Measurements from ENCODE around the gene ESR1. TPM values are rescaled to one million over a fixed set of nuclear protein-coding genes. Genes with fewer than 3 reads are reported as not detected.

ESR1 gene
- total RNA-seq, 2 donors from 2014 or later = 0.52 to 4.3 TPM

DNA sequence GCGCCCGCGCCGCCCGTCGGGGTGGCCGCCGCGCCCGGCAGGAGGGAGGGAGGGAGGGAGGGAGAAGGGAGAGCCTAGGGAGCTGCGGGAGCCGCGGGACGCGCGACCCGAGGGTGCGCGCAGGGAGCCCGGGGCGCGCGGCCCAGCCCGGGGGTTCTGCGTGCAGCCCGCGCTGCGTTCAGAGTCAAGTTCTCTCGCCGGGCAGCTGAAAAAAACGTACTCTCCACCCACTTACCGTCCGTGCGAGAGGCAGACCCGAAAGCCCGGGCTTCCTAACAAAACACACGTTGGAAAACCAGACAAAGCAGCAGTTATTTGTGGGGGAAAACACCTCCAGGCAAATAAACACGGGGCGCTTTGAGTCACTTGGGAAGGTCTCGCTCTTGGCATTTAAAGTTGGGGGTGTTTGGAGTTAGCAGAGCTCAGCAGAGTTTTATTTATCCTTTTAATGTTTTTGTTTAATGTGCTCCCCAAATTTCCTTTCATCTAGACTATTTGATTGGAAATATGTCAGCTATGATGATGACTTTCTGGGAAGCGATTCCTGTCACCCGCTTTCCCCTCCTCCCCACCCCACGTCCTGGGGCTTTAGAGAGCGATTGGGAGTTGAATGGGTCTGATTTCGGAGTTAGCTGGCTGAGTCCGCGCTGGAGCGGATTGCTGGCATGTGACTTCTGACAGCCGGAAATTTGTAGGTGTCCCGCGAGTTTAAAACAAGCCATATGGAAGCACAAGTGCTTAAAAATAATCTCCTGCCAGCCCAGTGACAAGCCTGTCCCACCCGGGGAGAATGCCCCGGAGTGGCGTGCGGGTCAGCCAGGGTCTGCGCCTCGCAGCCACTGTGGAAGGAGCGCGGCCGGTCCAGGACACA, 1.1 kb downstream of the ESR1 start:
- TF ChIP-seq POLR2A (IDR thresholded peaks at IDR 0.05) = no peak
- TF ChIP-seq, protein P1, sequence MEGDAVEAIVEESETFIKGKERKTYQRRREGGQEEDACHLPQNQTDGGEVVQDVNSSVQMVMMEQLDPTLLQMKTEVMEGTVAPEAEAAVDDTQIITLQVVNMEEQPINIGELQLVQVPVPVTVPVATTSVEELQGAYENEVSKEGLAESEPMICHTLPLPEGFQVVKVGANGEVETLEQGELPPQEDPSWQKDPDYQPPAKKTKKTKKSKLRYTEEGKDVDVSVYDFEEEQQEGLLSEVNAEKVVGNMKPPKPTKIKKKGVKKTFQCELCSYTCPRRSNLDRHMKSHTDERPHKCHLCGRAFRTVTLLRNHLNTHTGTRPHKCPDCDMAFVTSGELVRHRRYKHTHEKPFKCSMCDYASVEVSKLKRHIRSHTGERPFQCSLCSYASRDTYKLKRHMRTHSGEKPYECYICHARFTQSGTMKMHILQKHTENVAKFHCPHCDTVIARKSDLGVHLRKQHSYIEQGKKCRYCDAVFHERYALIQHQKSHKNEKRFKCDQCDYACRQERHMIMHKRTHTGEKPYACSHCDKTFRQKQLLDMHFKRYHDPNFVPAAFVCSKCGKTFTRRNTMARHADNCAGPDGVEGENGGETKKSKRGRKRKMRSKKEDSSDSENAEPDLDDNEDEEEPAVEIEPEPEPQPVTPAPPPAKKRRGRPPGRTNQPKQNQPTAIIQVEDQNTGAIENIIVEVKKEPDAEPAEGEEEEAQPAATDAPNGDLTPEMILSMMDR (IDR thresholded peaks at IDR 0.05) = no peak
- intact Hi-C loops (cut with DNase I) = no loop called here
- ATAC-seq = peak; percentile 12
- Histone ChIP-seq H3K4me1 (peaks cover 21% of the 10 kb centered on the region), H3K27me3 (peaks cover 0 to 19% of the 10 kb centered on the region in 2 donors), H3K9me3 (no peaks in the 10 kb centered on the region), H3K36me3 (replicated peaks in 1 of 2; ENCODE audit: insufficient read depth in 1 of 2, low read depth in 2 of 2) (no peaks in the 10 kb centered on the region), H3K27ac (no peak overlapping the region), H3K4me3 (peak overlapping the region in 1 of 2 donors; percentile 9)
- 6 to 8% methylated on average over 45 to 60 of the region's 60 CpGs for WGBS, 2 donors
- DNase-seq = no peak

GRCh38 chr6:151811081-151811480, 3.6 kb downstream of the ESR1 start:
- ATAC-seq (no peak), DNase-seq (no peak)
- no peak overlapping the region for H3K27ac ChIP-seq
- no peak overlapping the region for H3K4me3 ChIP-seq
- H3K4me1 ChIP-seq = peaks cover 21% of the 10 kb centered on the region
- H3K9me3 ChIP-seq = no peaks in the 10 kb centered on the region
- no peak for TF ChIP-seq POLR2A (IDR thresholded peaks at IDR 0.05)
- TF ChIP-seq, protein P1 (IDR thresholded peaks at IDR 0.05) = no peak
- H3K36me3 ChIP-seq (replicated peaks in 1 of 2; ENCODE audit: insufficient read depth in 1 of 2, low read depth in 2 of 2) = no peaks in the 10 kb centered on the region
- peaks cover 0 to 19% of the 10 kb centered on the region in 2 donors for H3K27me3 ChIP-seq
- intact Hi-C loops (cut with DNase I) = no loop called here
- WGBS, 2 donors = 31 to 44% methylated on average over 2 of the region's 2 CpGs

DNA sequence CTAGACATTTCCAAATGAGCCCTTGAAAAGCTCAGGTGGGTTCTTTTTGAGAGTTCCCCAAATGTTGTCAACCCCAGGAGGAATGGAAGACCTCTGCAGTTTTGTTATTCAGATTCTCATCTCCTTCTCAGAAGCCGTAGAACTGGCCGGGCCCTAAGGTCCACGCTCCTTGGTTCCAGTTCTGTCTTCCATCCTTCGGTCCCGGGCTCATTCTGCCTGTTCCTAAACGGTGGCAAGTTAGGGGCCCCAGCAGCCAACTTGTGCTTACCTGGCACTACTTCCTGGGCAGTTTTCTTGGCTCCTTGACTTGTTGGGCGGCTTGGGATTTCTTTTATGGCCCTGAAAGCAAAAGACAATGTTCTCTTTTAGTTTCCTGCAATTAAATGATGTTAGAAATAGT, 6.4 kb downstream of the ESR1 start:
- ATAC-seq (no peak), DNase-seq (no peak)
- Histone ChIP-seq H3K4me1 (peaks cover 4% of the 10 kb centered on the region), H3K4me3 (no peak overlapping the region), H3K27me3 (peaks cover 0 to 6% of the 10 kb centered on the region in 2 donors), H3K36me3 (replicated peaks in 1 of 2; ENCODE audit: insufficient read depth in 1 of 2, low read depth in 2 of 2) (no peaks in the 10 kb centered on the region), H3K27ac (no peak overlapping the region), H3K9me3 (no peaks in the 10 kb centered on the region)
- WGBS, 2 donors = 71 to 72% methylated on average over 7 of the region's 7 CpGs
- intact Hi-C loops (cut with DNase I) = no loop called here
- TF ChIP-seq POLR2A (IDR thresholded peaks at IDR 0.05) = no peak
- TF ChIP-seq, protein P1 (IDR thresholded peaks at IDR 0.05) = no peak

- WGBS, 2 donors = 22 to 26% methylated on average over 1 of the region's 1 CpG
- DNase-seq = no peak
- no peaks in the 10 kb centered on the region for H3K9me3 ChIP-seq
- no peaks in the 10 kb centered on the region for H3K4me1 ChIP-seq
- H3K27ac ChIP-seq = no peak overlapping the region
- peaks cover 0 to 6% of the 10 kb centered on the region in 2 donors for H3K27me3 ChIP-seq
- no peaks in the 10 kb centered on the region for H3K36me3 ChIP-seq (replicated peaks in 1 of 2; ENCODE audit: insufficient read depth in 1 of 2, low read depth in 2 of 2)
- TF ChIP-seq, protein P1 (IDR thresholded peaks at IDR 0.05) = no peak
- TF ChIP-seq POLR2A (IDR thresholded peaks at IDR 0.05) = no peak
- no peak overlapping the region for H3K4me3 ChIP-seq
- intact Hi-C loops (cut with DNase I) = no loop called here
- ATAC-seq = no peak
Observed at GRCh38 chr6:151814614-151815013, 7.1 kb downstream of the ESR1 start.
